GM12878 (cell line): Measurements from ENCODE around the gene ROM1. TPM values are rescaled to one million over a fixed set of nuclear protein-coding genes. Genes with fewer than 3 reads are reported as not detected.
"Not testable (repeated sequence)": the region's sequence is repeated elsewhere in the genome, so short reads cannot be mapped to it uniquely, and the experiment has no call there.

Experiments
- ATAC-seq: fragments of 200-7000 bp; cut with Tn5 transposase; 3 replicates; pipeline ENCODE4 v1.9.1; 2020; ENCODE audit warnings: mild to moderate bottlenecking, moderate library complexity
- BruUV-seq: library from RNA; stranded (reverse); fragments of 400-500 nt; replicated peaks from 2 replicates; lab custom pipeline; 2021; lab: Mats Ljungman, UMichigan
- CTCF ChIA-PET: fragments of 300-600 bp; sonication (Branson Sonifier 250); formaldehyde crosslinking; extraction: SDS; loops from one replicate; lab custom pipeline; 2021; ENCODE audit warnings: inconsistent platforms; lab: Yijun Ruan, JAX
- POLR2A ChIA-PET: fragments of 350-600 bp; formaldehyde crosslinking; extraction: SDS; loops from one replicate; lab custom pipeline; 2021; ENCODE audit warnings: inconsistent platforms; lab: Charles Lee
- RAD21 ChIA-PET: fragments of 300-600 bp; sonication (Branson Sonifier 250); formaldehyde crosslinking; loops from one replicate; lab custom pipeline; 2023; ENCODE audit warnings: antibody characterized with exemption; ENCODE audit not compliant: unreplicated experiment; lab: Charles Lee
- SMC1A ChIA-PET: fragments of 300-600 bp; sonication (Branson Sonifier 250); formaldehyde crosslinking; loops from one replicate; lab custom pipeline; 2023; ENCODE audit not compliant: unreplicated experiment, uncharacterized antibody; lab: Charles Lee
- DNase-seq: peaks from one replicate; pipeline ENCODE4 v3.0.0-alpha.2; 2011; ENCODE audit warnings: low read depth, low spot score
- FAIRE-seq: peaks from 3 replicates; lab custom pipeline; 2011; peaks lifted over from hg19 to GRCh38; lab: Jason Lieb, UNC
- H2AFZ ChIP-seq: 2 replicates; pipeline ENCODE4 v1.6.0; 2011; ENCODE audit warnings: low read depth, low read length, control low read depth; ENCODE audit not compliant: control insufficient read depth
- H3K27ac ChIP-seq: 2 replicates; pipeline ENCODE4 v1.5.1; 2011; ENCODE audit warnings: control low read depth; ENCODE audit not compliant: control insufficient read depth, insufficient read depth
- H3K27me3 ChIP-seq, 2 experiments: replicated peaks in 1 of 2; 2 replicates each; pipeline versions ENCODE4 v1.6.0 to v1.6.1; 2011; ENCODE audit warnings: low read length in 1 of 2; ENCODE audit not compliant: control insufficient read depth in 2 of 2, insufficient read depth in 2 of 2
- H3K36me3 ChIP-seq, 2 experiments: 2 replicates each; pipeline ENCODE4 v1.5.1; 2011; ENCODE audit warnings: low read length in 1 of 2; ENCODE audit not compliant: control insufficient read depth in 2 of 2, insufficient read depth in 2 of 2
- H3K4me1 ChIP-seq: 2 replicates; pipeline ENCODE4 v1.6.1; 2011; ENCODE audit warnings: mild to moderate bottlenecking, low read length, moderate library complexity, mixed read lengths; ENCODE audit not compliant: control insufficient read depth, insufficient read depth
- H3K4me2 ChIP-seq: 2 replicates; pipeline ENCODE4 v1.6.0; 2011; ENCODE audit warnings: control low read depth; ENCODE audit not compliant: control insufficient read depth, insufficient read depth
- H3K4me3 ChIP-seq: fragments of 200-600 bp; sonication (generic); 2 replicates; pipeline ENCODE4 v1.5.1; 2016
- H3K79me2 ChIP-seq: 2 replicates; pipeline ENCODE4 v1.6.0; 2011; ENCODE audit warnings: low read length; ENCODE audit not compliant: control insufficient read depth, insufficient read depth
- H3K9ac ChIP-seq: 2 replicates; pipeline ENCODE4 v1.8.0; 2011; ENCODE audit warnings: low read length, control low read depth, mixed read lengths; ENCODE audit not compliant: control insufficient read depth, insufficient read depth
- H3K9me3 ChIP-seq: replicated peaks from 3 replicates; pipeline ENCODE4 v1.5.1; 2011; ENCODE audit warnings: mild to moderate bottlenecking, low read length; ENCODE audit not compliant: control insufficient read depth, insufficient read depth
- H4K20me1 ChIP-seq: 2 replicates; pipeline ENCODE4 v1.6.0; 2011; ENCODE audit not compliant: control insufficient read depth, insufficient read depth
- ZSCAN29 ChIP-seq: fragments of 450-650 bp; IDR thresholded peaks from 2 replicates; pipeline ENCODE4 v1.6.1; 2017; ENCODE audit warnings: mild to moderate bottlenecking, moderate library complexity
- WGBS: methylation state at CpG from one replicate; pipeline ENCODE4 v1.1.6; 2016; ENCODE audit warnings: low lambda C conversion rate; ENCODE audit not compliant: insufficient replicate concordance, insufficient coverage; ENCODE audit errors: missing lambda C conversion rate; 5-methylcytosine and 5-hydroxymethylcytosine counted together
- in situ Hi-C: fragments of 300-500 bp; cut with MboI; formaldehyde crosslinking; loops from 9 replicates; pipeline ENCODE4 v1.14.3; 2018; ENCODE audit warnings: mixed read lengths
- intact Hi-C: fragments of 100-400 bp; cut with micrococcal nuclease; formaldehyde crosslinking; loops from one replicate; pipeline ENCODE4 v1.14.2; 2022; ENCODE audit not compliant: unreplicated experiment
- polyA plus RNA-seq, 11 experiments: library from polyadenylated mRNA; depleted of rRNA in 4 of 11; unstranded in 6 of 11; stranded (reverse) in 5 of 11; fragments of >200 nt; fragmentation: Nextera tagmentation in 4 of 11; fragmentation: Illumina TruSeq in 1 of 11; extraction: Ambion mirVana in 4 of 11; extraction: Trizol in 1 of 11; gene quantifications; 1 replicate in 1 of 11; 2 replicates in 10 of 11; pipeline versions ENCODE4 v1.2.1 to v1.2.3, GENCODE V29; 2011 to 2016; ENCODE audit warnings: inconsistent platforms in 2 of 11, missing spikeins in 2 of 11, low read depth in 1 of 11
- total RNA-seq, 4 experiments: library from RNA; depleted of rRNA in 3 of 4; stranded (reverse); fragments of >200 nt in 3 of 4; fragmentation: Illumina TruSeq in 1 of 4; extraction: Trizol in 1 of 4; gene quantifications; 2 replicates each; pipeline versions ENCODE4 v1.2.1 to v1.2.3, GENCODE V29; 2013 to 2021
- TF ChIP-seq, protein P1 (sequence below): fragments of 450-650 bp; IDR thresholded peaks from 2 replicates; pipeline ENCODE4 v1.6.1; 2016; ENCODE audit warnings: mild to moderate bottlenecking

Gene ROM1
- total and polyA plus RNA-seq, 10 of the 15 experiments (the other 5 are each of a cell fraction or from before 2014, with no cell fraction given), result 0.42 to 3.0 (median 1.1) TPM

DNA sequence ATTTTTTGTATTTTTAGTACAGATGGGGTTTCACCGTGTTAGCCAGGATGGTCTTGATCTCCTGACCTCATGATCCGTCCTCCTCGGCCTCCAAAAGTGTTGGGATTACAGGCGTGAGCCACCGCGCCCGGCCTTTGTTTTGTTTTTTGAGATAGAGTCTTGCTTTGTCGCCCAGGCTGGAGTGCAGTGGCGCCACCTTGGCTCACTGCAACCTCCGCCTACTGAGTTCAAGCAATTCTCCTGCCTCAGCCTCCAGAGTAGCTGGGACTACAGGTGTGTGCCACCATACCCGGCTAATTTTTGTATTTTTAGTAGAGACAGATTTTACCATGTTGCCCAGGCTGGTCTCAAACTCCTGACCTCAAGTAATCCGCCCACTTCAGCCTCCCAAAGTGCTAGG, 37.2 kb downstream of the ROM1 start:
- H3K79me2 ChIP-seq, result peaks cover 35% of the 10 kb centered on the region
- BruUV-seq, H3K9ac ChIP-seq, H3K27me3 ChIP-seq, H3K27ac ChIP-seq, H3K4me1 ChIP-seq, DNase-seq, ATAC-seq, H3K4me3 ChIP-seq, H2AFZ ChIP-seq, in situ Hi-C loops, H3K4me2 ChIP-seq, FAIRE-seq, H4K20me1 ChIP-seq, H3K9me3 ChIP-seq, intact Hi-C loops: not testable (repeated sequence)
- CTCF ChIA-PET, result interaction anchor here (1.0 to 1.2 kb wide), 4 partner anchors 24 to 226 kb away, joined by 3 to 4 read pairs (median 4); no protein-coding TSS in a partner anchor
- peaks cover 5 to 13% of the 10 kb centered on the region in 2 experiments; a peak in 3 of 4 replicates for H3K36me3 ChIP-seq
- 91% methylated on average over 12 of the region's 12 CpGs for WGBS
- SMC1A ChIA-PET, result interaction anchor here (0.6 to 1.6 kb wide), 4 partner anchors 14 to 70 kb away, joined by 3 to 6 read pairs (median 4); partner anchors contain the start of genes C11orf98, LBHD1, TUT1 and UQCC3
- RAD21 ChIA-PET, result interaction anchor here (1.1 to 1.3 kb wide), 2 partner anchors 22 to 226 kb away, joined by 3 to 4 read pairs; partner anchors contain the start of genes LBHD1 and UQCC3
- POLR2A ChIA-PET, result interaction anchor here (1.0 to 14.6 kb wide), 3 partner anchors 20 to 73 kb away, joined by 3 to 295 read pairs (median 4); partner anchors contain the start of genes C11orf98, CSKMT, LBHD1 and UQCC3

- ChIA-PET RAD21 (interaction anchor here (1.0 to 1.4 kb wide), 3 partner anchors 12 to 60 kb away, joined by 4 to 26 read pairs (median 5); partner anchors contain the start of genes B3GAT3, C11orf98 and CSKMT), SMC1A (interaction anchor here (1.0 to 5.0 kb wide), 4 partner anchors 12 to 75 kb away, joined by 3 to 41 read pairs (median 4); partner anchors contain the start of genes C11orf98, CSKMT, HNRNPUL2 and TTC9C), POLR2A (interaction anchor here (0.7 to 14.6 kb wide), 12 partner anchors 11 to 206 kb away, joined by 3 to 295 read pairs (median 4); partner anchors contain the start of genes B3GAT3, C11orf98, CSKMT and HNRNPUL2), CTCF (interaction anchor here (1.0 kb wide), 2 partner anchors 13 to 61 kb away, joined by 3 to 4 read pairs; partner anchors contain the start of genes C11orf98, CSKMT and TUT1)
- Histone ChIP-seq H3K27me3 (no peaks in the 10 kb centered on the region), H3K4me1 (peaks cover 6% of the 10 kb centered on the region), H3K4me3 (peak overlapping the region; percentile 98), H3K4me2 (peak overlapping the region; percentile 83), H3K9me3 (no peaks in the 10 kb centered on the region), H4K20me1 (no peaks in the 10 kb centered on the region; the same call in 1 of the 2 replicates), H3K36me3 (peaks cover 5 to 13% of the 10 kb centered on the region in 2 experiments; a peak in 2 of 4 replicates), H3K9ac (peak overlapping the region; percentile 97), H3K79me2 (peaks cover 23% of the 10 kb centered on the region), H2AFZ (peak overlapping the region; percentile 82), H3K27ac (peak overlapping the region; percentile 93)
- TF ChIP-seq, protein P1, sequence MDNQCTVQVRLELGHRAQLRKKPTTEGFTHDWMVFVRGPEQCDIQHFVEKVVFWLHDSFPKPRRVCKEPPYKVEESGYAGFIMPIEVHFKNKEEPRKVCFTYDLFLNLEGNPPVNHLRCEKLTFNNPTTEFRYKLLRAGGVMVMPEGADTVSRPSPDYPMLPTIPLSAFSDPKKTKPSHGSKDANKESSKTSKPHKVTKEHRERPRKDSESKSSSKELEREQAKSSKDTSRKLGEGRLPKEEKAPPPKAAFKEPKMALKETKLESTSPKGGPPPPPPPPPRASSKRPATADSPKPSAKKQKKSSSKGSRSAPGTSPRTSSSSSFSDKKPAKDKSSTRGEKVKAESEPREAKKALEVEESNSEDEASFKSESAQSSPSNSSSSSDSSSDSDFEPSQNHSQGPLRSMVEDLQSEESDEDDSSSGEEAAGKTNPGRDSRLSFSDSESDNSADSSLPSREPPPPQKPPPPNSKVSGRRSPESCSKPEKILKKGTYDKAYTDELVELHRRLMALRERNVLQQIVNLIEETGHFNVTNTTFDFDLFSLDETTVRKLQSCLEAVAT, result 0 out of 2 replicates have a peak, but pooled peaks have one; percentile 26
- no peak for TF ChIP-seq ZSCAN29
- DNase-seq, result no peak
- in situ Hi-C loops (no loop called here), intact Hi-C loops (loop anchor here (1.0 kb wide), 1 partner anchor 12 kb away; no protein-coding TSS in a partner anchor)
- ATAC-seq, result peak; percentile 16
- no peak for FAIRE-seq
- TSS peak; percentile 85 for BruUV-seq
- WGBS, result 14% methylated on average over 16 of the region's 16 CpGs
Observed at GRCh38 chr11:62652161-62653006, 39.3 kb downstream of the ROM1 start.
